Nephron (organoid): Measurements from ENCODE around the gene MED26.

ENCODE experiments used
- H3K27ac Mint-ChIP-seq, 3 experiments: 2 replicates each; pipeline ENCODE4 v1.8.0; 2020; ENCODE audit warnings: mixed read lengths in 3 of 3, mild to moderate bottlenecking in 2 of 3, moderate library complexity in 1 of 3
- H3K27me3 Mint-ChIP-seq: 2 replicates; pipeline ENCODE4 v1.8.0; 2021; ENCODE audit warnings: low read depth, mild to moderate bottlenecking, moderate library complexity, mixed read lengths
- H3K36me3 Mint-ChIP-seq: 2 replicates; pipeline ENCODE4 v1.8.0; 2020; ENCODE audit warnings: low read depth, mixed read lengths
- H3K4me1 Mint-ChIP-seq: 2 replicates; pipeline ENCODE4 v1.8.0; 2020; ENCODE audit warnings: mixed read lengths
- H3K4me3 Mint-ChIP-seq, 3 experiments: 2 replicates each; pipeline ENCODE4 v1.8.0; 2020; ENCODE audit warnings: mild to moderate bottlenecking in 3 of 3, mixed read lengths in 3 of 3, moderate library complexity in 2 of 3
- H3K9me3 Mint-ChIP-seq: 2 replicates; pipeline ENCODE4 v1.8.0; 2020; ENCODE audit warnings: mixed read lengths
- CTCF ChIP-seq, 3 experiments: fragments of 200-600 bp; sonication (generic); IDR thresholded peaks; one replicate each; pipeline ENCODE4 v1.5.0; 2021; ENCODE audit warnings: antibody characterized with exemption in 3 of 3; ENCODE audit not compliant: unreplicated experiment in 3 of 3

Gene MED26

DNA sequence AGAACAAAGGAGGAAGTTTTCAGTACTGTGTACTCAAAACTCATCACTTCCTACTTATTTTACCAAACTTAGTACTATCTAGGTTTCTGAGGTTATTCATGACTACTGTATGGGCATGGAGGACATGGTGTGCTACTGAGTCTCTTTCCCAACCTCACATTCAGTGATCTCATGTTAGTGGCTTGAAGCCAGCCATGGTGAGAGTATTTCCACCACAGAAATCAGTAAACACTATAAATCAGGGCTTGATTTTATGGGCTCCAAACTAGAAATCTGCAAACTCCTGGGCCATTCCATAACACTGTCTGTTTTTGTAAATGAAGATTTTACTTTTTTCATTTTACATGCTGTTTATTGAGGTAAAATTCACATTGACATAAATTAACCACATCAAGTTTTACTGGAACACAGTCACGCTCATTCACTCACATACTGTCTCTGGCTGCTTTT is 19.7 kb downstream of the MED26 start:
- no peaks in the 10 kb centered on the region for H3K36me3 Mint-ChIP-seq
- H3K4me3 Mint-ChIP-seq, result no peak overlapping the region
- no peaks in the 10 kb centered on the region for H3K27me3 Mint-ChIP-seq
- H3K4me1 Mint-ChIP-seq, result peaks cover 48% of the 10 kb centered on the region
- TF ChIP-seq CTCF (IDR thresholded peaks at IDR 0.05; ENCODE audit: unreplicated experiment in 3 of 3), result no peak
- H3K27ac Mint-ChIP-seq, result peak overlapping the region; percentile 34 to 40 (median 35)
- no peaks in the 10 kb centered on the region for H3K9me3 Mint-ChIP-seq

- H3K9me3 Mint-ChIP-seq, result no peaks in the 10 kb centered on the region
- peak overlapping the region in 2 of 3 experiments; percentile 35 to 40 for H3K27ac Mint-ChIP-seq
- H3K27me3 Mint-ChIP-seq, result no peaks in the 10 kb centered on the region
- TF ChIP-seq CTCF (IDR thresholded peaks at IDR 0.05; ENCODE audit: unreplicated experiment in 3 of 3), result no peak
- peaks cover 43% of the 10 kb centered on the region for H3K4me1 Mint-ChIP-seq
- H3K4me3 Mint-ChIP-seq, result no peak overlapping the region
- no peaks in the 10 kb centered on the region for H3K36me3 Mint-ChIP-seq
These were observed 20.2 kb downstream of the MED26 start for GRCh38 chr19:16607819-16608218.

DNA sequence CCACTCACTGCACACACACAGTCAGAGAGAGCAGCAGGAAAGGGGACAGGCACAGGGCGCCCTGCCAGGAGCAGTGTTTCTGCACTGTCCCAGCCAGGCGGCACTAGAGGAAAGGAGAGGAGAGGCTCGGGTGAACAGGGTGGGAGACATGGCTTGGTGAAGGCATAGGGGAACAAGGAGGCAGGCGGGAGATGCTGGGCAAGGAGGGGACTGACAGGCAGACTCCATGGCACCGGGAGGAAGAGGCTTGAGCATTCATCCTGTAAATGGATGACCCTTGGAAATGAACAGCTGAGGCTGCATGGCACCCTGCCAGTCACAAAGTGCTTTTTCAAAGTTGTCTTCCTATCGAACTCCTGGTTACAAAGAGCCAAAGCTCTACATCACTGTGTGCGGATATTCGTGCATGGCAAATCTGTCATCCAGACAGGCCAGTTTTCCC is 22.4 kb downstream of the MED26 start:
- H3K27ac Mint-ChIP-seq, result peak overlapping the region in 2 of 3 experiments; percentile 21 to 23
- peaks cover 41% of the 10 kb centered on the region for H3K4me1 Mint-ChIP-seq
- no peak for TF ChIP-seq CTCF (IDR thresholded peaks at IDR 0.05; ENCODE audit: unreplicated experiment in 3 of 3)
- no peaks in the 10 kb centered on the region for H3K36me3 Mint-ChIP-seq
- no peaks in the 10 kb centered on the region for H3K9me3 Mint-ChIP-seq
- H3K4me3 Mint-ChIP-seq, result no peak overlapping the region
- no peaks in the 10 kb centered on the region for H3K27me3 Mint-ChIP-seq

DNA sequence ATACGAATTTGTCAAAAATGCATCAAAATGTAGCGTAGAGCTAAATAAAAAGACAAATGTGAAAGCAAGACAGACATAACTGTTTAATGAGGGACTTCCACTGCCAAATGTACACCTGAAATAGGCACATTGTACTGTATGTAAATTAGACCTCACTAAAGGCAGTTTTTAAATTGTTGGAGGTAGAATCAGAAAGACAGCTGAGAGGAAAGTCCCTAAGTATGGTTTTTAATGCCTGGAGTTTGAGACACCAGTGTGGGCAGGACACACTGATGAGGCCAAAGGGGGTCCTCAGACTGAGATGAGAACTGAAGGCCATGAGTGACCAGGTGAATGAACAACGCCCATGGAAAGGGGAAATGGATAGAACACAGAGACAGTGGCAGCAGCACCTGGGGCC is 22.9 kb downstream of the MED26 start:
- H3K4me1 Mint-ChIP-seq, result peaks cover 45% of the 10 kb centered on the region
- no peaks in the 10 kb centered on the region for H3K36me3 Mint-ChIP-seq
- TF ChIP-seq CTCF (IDR thresholded peaks at IDR 0.05; ENCODE audit: unreplicated experiment in 3 of 3), result no peak
- no peak overlapping the region for H3K4me3 Mint-ChIP-seq
- H3K27ac Mint-ChIP-seq, result peak overlapping the region in 2 of 3 experiments; percentile 21 to 23
- H3K9me3 Mint-ChIP-seq, result no peaks in the 10 kb centered on the region
- no peaks in the 10 kb centered on the region for H3K27me3 Mint-ChIP-seq

- no peaks in the 10 kb centered on the region for H3K9me3 Mint-ChIP-seq
- H3K27ac Mint-ChIP-seq, result no peak overlapping the region
- H3K36me3 Mint-ChIP-seq, result no peaks in the 10 kb centered on the region
- TF ChIP-seq CTCF (IDR thresholded peaks at IDR 0.05; ENCODE audit: unreplicated experiment in 3 of 3), result no peak
- no peaks in the 10 kb centered on the region for H3K27me3 Mint-ChIP-seq
- no peak overlapping the region for H3K4me3 Mint-ChIP-seq
- H3K4me1 Mint-ChIP-seq, result peaks cover 45% of the 10 kb centered on the region
These were observed 23.4 kb downstream of the MED26 start for GRCh38 chr19:16604615-16605014.

DNA sequence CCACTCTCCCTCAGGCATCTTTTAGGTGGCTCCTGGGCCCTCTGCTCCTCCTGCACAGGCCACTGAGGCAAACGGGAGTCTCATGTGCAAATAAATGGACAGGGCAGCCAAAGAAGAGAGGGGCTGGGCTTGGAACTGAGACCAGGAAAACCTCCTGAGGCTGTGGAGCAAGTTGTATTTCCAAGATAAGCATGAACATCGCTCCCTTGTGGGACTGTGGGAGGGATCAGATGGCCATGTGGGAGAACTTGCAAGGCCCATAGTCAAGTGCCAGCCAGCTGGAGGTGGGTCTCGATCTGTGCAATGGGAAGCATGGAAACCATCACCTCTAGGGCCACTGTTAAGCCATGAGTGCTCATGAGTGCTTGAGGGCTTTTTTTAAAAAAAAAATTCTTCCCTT is 24.9 kb downstream of the MED26 start:
- no peak overlapping the region for H3K4me3 Mint-ChIP-seq
- H3K9me3 Mint-ChIP-seq, result no peaks in the 10 kb centered on the region
- TF ChIP-seq CTCF (IDR thresholded peaks at IDR 0.05; ENCODE audit: unreplicated experiment in 3 of 3), result no peak
- H3K27ac Mint-ChIP-seq, result no peak overlapping the region
- H3K27me3 Mint-ChIP-seq, result no peaks in the 10 kb centered on the region
- no peaks in the 10 kb centered on the region for H3K36me3 Mint-ChIP-seq
- H3K4me1 Mint-ChIP-seq, result peaks cover 39% of the 10 kb centered on the region
